OCI-LY7 (cell line): ENCODE results near the gene TNK1. TPM values are rescaled to one million over a fixed set of nuclear protein-coding genes. Genes with fewer than 3 reads are reported as not detected.

Source experiments
- BruUV-seq: library from RNA; stranded (reverse); fragments of 400-500 nt; replicated peaks from 2 replicates; lab custom pipeline; 2021; lab: Mats Ljungman, UMichigan
- CTCF ChIA-PET: fragments of 300-600 bp; sonication (Branson Sonifier 250); formaldehyde crosslinking; loops from one replicate; lab custom pipeline; 2022; ENCODE audit warnings: antibody characterized with exemption; ENCODE audit not compliant: unreplicated experiment; lab: Charles Lee
- POLR2A ChIA-PET: fragments of 300-600 bp; sonication (Branson Sonifier 250); formaldehyde crosslinking; loops from one replicate; lab custom pipeline; 2022; ENCODE audit warnings: antibody characterized with exemption; lab: Charles Lee
- DNase-seq: peaks from one replicate; pipeline ENCODE4 v3.0.0-alpha.2; 2015; ENCODE audit warnings: low spot score
- H2AFZ ChIP-seq: fragments of 200-600 bp; sonication (generic), shearing (Covaris generic); 2 replicates; pipeline ENCODE4 v1.6.1; 2014; ENCODE audit warnings: mild to moderate bottlenecking, antibody characterized with exemption, low read length, moderate library complexity
- H3K27ac ChIP-seq: fragments of 200-600 bp; sonication (generic); 2 replicates; pipeline ENCODE4 v1.5.1; 2014; ENCODE audit warnings: mixed run types, low read depth, mild to moderate bottlenecking, moderate library complexity, low read length, inconsistent platforms; ENCODE audit not compliant: poor library complexity, severe bottlenecking
- H3K36me3 ChIP-seq: fragments of 200-600 bp; sonication (generic); 2 replicates; pipeline ENCODE4 v1.6.1; 2014; ENCODE audit warnings: mild to moderate bottlenecking, antibody characterized with exemption, low read length, moderate library complexity, mixed read lengths; ENCODE audit not compliant: insufficient read depth
- H3K4me1 ChIP-seq: fragments of 200-600 bp; sonication (generic); 2 replicates; pipeline ENCODE4 v1.5.1; 2014; ENCODE audit warnings: mild to moderate bottlenecking, low read length; ENCODE audit not compliant: insufficient read depth, poor library complexity, severe bottlenecking
- H3K4me2 ChIP-seq: fragments of 200-600 bp; sonication (generic); 2 replicates; pipeline ENCODE4 v1.6.1; 2014; ENCODE audit warnings: mild to moderate bottlenecking, low read length
- H3K4me3 ChIP-seq: fragments of 200-600 bp; sonication (generic); 2 replicates; pipeline ENCODE4 v1.5.1; 2014; ENCODE audit warnings: mild to moderate bottlenecking, low read depth, low read length; ENCODE audit not compliant: poor library complexity, severe bottlenecking
- H3K79me2 ChIP-seq: fragments of 200-600 bp; sonication (generic); 2 replicates; pipeline ENCODE4 v1.6.1; 2016; ENCODE audit warnings: low read depth, mild to moderate bottlenecking, low read length, moderate library complexity, mixed read lengths; ENCODE audit not compliant: insufficient read depth
- H3K9me2 ChIP-seq: fragments of 200-600 bp; sonication (generic); 2 replicates; pipeline ENCODE4 v1.6.1; 2016; ENCODE audit warnings: mild to moderate bottlenecking, low read length, mixed read lengths; ENCODE audit not compliant: insufficient read depth
- H3K9me3 ChIP-seq: fragments of 200-600 bp; sonication (generic); 2 replicates; pipeline ENCODE4 v1.6.1; 2014; ENCODE audit warnings: mild to moderate bottlenecking, mixed run types, low read length, mixed read lengths
- H4K20me1 ChIP-seq: fragments of 200-600 bp; sonication (generic); 2 replicates; pipeline ENCODE4 v1.6.1; 2014; ENCODE audit warnings: mild to moderate bottlenecking, antibody characterized with exemption, low read length, moderate library complexity, mixed read lengths; ENCODE audit not compliant: insufficient read depth
- EZH2phosphoT487 ChIP-seq: fragments of 200-600 bp; sonication (generic); IDR thresholded peaks from 2 replicates; pipeline ENCODE4 v1.6.1; 2018; ENCODE audit warnings: low read depth, borderline replicate concordance, mild to moderate bottlenecking, mixed run types, antibody characterized with exemption, low read length, moderate library complexity, mixed read lengths
- intact Hi-C: fragments of 100-400 bp; cut with micrococcal nuclease; formaldehyde crosslinking; loops from one replicate; pipeline ENCODE4 v1.10.0; 2022; ENCODE audit not compliant: unreplicated experiment
- total RNA-seq, 2 experiments: library from RNA; depleted of rRNA in 1 of 2; stranded (reverse); fragments of >200 nt in 1 of 2; shearing (Covaris generic) in 1 of 2; gene quantifications; 2 replicates each; pipeline ENCODE4 v1.2.3, GENCODE V29; 2014 to 2022
- TF ChIP-seq, protein P1 (sequence below): fragments of 200-600 bp; sonication (generic); conservative IDR thresholded peaks from 2 replicates; pipeline ENCODE4 v1.5.1; 2014; ENCODE audit warnings: mild to moderate bottlenecking, antibody characterized with exemption, low read length, moderate library complexity, mixed read lengths

Gene TNK1
- total RNA-seq, 2 experiments from 2014 or later = 5.0 to 6.4 TPM

DNA sequence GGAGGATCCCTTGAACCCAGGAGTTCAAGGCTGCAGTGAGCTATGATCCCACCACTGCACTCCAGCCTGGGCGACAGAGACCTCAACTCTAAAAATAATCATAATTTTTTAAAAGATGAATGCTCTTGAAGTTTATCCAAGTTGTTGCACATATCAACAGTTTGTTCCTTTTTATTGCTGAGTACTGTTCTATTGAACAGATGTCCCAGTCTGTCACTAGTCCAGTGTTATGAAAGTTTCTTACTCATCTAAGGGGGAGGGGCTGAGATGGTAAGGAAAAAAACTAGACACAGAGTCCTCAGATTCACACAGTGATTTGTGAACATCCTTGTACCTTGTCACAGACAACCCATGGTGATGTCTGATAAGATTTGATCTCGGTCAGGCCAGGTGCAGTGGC lies 40.7 kb upstream of the TNK1 start:
- H3K27ac ChIP-seq = no peak overlapping the region

DNA sequence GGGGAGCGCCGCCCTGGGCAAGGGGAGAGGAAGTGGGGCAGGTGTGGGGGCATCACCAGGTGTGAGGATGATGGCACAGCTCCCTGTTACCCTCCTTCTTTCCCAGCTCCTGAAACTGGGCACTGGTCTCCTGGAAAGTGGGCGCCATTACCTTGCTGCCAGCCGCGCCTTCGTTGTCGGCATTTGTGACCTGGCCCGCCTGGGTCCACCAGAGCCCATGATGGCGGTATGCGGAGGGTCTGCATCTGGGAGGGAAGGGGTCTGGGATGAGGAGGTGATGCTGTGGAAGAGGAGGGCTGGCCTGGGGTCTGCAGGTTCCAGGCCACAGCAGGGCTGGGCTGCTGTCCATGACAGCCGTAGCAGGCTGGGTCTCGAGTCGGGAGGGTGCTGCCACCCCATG lies 39.0 kb upstream of the TNK1 start:
- intact Hi-C loops = no loop called here
- H3K4me3 ChIP-seq = no peak overlapping the region
- H2AFZ ChIP-seq = no peak overlapping the region
- POLR2A ChIA-PET = no interaction called here
- no TSS peak for BruUV-seq
- no peak for DNase-seq
- no peaks in the 10 kb centered on the region for H3K9me3 ChIP-seq
- CTCF ChIA-PET = interaction anchor here (0.5 kb wide), 1 partner anchor 62 kb away, joined by 3 read pairs; no protein-coding TSS in a partner anchor
- TF ChIP-seq, protein P1, sequence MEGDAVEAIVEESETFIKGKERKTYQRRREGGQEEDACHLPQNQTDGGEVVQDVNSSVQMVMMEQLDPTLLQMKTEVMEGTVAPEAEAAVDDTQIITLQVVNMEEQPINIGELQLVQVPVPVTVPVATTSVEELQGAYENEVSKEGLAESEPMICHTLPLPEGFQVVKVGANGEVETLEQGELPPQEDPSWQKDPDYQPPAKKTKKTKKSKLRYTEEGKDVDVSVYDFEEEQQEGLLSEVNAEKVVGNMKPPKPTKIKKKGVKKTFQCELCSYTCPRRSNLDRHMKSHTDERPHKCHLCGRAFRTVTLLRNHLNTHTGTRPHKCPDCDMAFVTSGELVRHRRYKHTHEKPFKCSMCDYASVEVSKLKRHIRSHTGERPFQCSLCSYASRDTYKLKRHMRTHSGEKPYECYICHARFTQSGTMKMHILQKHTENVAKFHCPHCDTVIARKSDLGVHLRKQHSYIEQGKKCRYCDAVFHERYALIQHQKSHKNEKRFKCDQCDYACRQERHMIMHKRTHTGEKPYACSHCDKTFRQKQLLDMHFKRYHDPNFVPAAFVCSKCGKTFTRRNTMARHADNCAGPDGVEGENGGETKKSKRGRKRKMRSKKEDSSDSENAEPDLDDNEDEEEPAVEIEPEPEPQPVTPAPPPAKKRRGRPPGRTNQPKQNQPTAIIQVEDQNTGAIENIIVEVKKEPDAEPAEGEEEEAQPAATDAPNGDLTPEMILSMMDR = no peak
- no peak for TF ChIP-seq EZH2phosphoT487
- peaks cover 72% of the 10 kb centered on the region for H3K36me3 ChIP-seq
- H4K20me1 ChIP-seq = no peaks in the 10 kb centered on the region
- H3K4me1 ChIP-seq = peaks cover 20% of the 10 kb centered on the region
- no peak overlapping the region for H3K4me2 ChIP-seq
- no peak overlapping the region for H3K27ac ChIP-seq
- peaks cover 19% of the 10 kb centered on the region for H3K79me2 ChIP-seq
- H3K9me2 ChIP-seq = no peaks in the 10 kb centered on the region

More for the DNA sequence above, 40.7 kb upstream of the TNK1 start:
- H3K4me1 ChIP-seq = peaks cover 32% of the 10 kb centered on the region
- BruUV-seq = no TSS peak
- no peaks in the 10 kb centered on the region for H3K9me2 ChIP-seq
- no peaks in the 10 kb centered on the region for H3K9me3 ChIP-seq
- H2AFZ ChIP-seq = no peak overlapping the region
- intact Hi-C loops = no loop called here
- no peaks in the 10 kb centered on the region for H4K20me1 ChIP-seq
- no peak for TF ChIP-seq EZH2phosphoT487
- TF ChIP-seq, protein P1 = no peak
- no peak for DNase-seq
- H3K4me2 ChIP-seq = no peak overlapping the region
- H3K4me3 ChIP-seq = no peak overlapping the region
- ChIA-PET CTCF (no interaction called here), POLR2A (no interaction called here)
- peaks cover 24% of the 10 kb centered on the region for H3K79me2 ChIP-seq
- H3K36me3 ChIP-seq = peaks cover 62% of the 10 kb centered on the region

DNA sequence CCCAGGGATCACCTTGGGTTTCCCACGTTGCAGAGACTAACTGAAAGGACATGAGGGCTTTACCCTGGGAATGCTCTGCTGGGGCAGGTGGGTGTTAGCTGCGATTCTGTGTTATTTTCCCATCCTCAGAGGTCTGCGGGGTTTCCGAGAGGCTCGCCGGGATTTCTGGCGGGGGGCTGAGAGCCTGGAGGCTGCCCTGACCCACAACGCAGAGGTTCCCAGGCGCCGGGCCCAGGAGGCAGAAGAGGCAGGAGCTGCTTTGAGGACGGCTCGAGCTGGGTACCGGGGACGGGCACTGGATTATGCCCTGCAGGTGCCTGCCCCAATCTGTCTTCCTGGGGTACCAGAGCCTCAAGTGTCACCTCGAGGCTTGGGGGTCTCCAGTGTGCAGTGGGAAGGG lies 37.6 kb upstream of the TNK1 start:
- H3K9me3 ChIP-seq = no peaks in the 10 kb centered on the region
- H3K36me3 ChIP-seq = peaks cover 79% of the 10 kb centered on the region
- TF ChIP-seq, protein P1 = no peak
- no peak for TF ChIP-seq EZH2phosphoT487
- no peak overlapping the region for H3K4me3 ChIP-seq
- H4K20me1 ChIP-seq = no peaks in the 10 kb centered on the region
- no TSS peak for BruUV-seq
- CTCF ChIA-PET = no interaction called here
- no peak overlapping the region for H3K4me2 ChIP-seq
- POLR2A ChIA-PET = no interaction called here
- H3K79me2 ChIP-seq = peaks cover 5% of the 10 kb centered on the region; the same call in 1 of the 2 replicates
- H3K4me1 ChIP-seq = peaks cover 10% of the 10 kb centered on the region
- no peak overlapping the region for H2AFZ ChIP-seq
- intact Hi-C loops = no loop called here
- DNase-seq = no peak
- no peaks in the 10 kb centered on the region for H3K9me2 ChIP-seq
- no peak overlapping the region for H3K27ac ChIP-seq
